ENCODE measurements around the gene THUMPD2. TPM values are rescaled to one million over a fixed set of nuclear protein-coding genes. Genes with fewer than 3 reads are reported as not detected.

THUMPD2 gene
- total RNA-seq, 1 experiment from 2014 or later, result 14.8 TPM

- intact Hi-C loops (cut with micrococcal nuclease; ENCODE audit: unreplicated experiment), result no loop called here
- H3K4me1 ChIP-seq (ENCODE audit: insufficient read depth, low read length, poor library complexity, severe bottlenecking), result peaks cover 5% of the 10 kb centered on the region
Observed at GRCh38 chr2:39724828-39725144, 54.3 kb downstream of the THUMPD2 start.

GRCh38 chr2:39723946-39724827 is 54.9 kb downstream of the THUMPD2 start:
- Histone ChIP-seq H3K27ac (ENCODE audit: low read depth, low read length, poor library complexity, severe bottlenecking) (no peak overlapping the region), H3K36me3 (ENCODE audit: insufficient read depth, low read length, poor library complexity, severe bottlenecking) (no peaks in the 10 kb centered on the region), H3K4me3 (ENCODE audit: low read depth, low read length, poor library complexity, severe bottlenecking) (no peak overlapping the region), H3K9me3 (ENCODE audit: low read depth, low read length, poor library complexity, severe bottlenecking) (no peaks in the 10 kb centered on the region), H3K27me3 (replicated peaks; ENCODE audit: insufficient read depth, low read depth, low read length, poor library complexity) (no peaks in the 10 kb centered on the region), H3K4me1 (ENCODE audit: insufficient read depth, low read length, poor library complexity, severe bottlenecking) (peaks cover 5% of the 10 kb centered on the region)
- ChIA-PET CTCF (no interaction called here), POLR2A (ENCODE audit: low non-redundant PET) (no interaction called here)
- TF ChIP-seq EZH2 (IDR thresholded peaks at IDR 0.05; ENCODE audit: borderline replicate concordance, low read depth, low read length, poor library complexity, severe bottlenecking), result no peak
- TF ChIP-seq, protein P1, sequence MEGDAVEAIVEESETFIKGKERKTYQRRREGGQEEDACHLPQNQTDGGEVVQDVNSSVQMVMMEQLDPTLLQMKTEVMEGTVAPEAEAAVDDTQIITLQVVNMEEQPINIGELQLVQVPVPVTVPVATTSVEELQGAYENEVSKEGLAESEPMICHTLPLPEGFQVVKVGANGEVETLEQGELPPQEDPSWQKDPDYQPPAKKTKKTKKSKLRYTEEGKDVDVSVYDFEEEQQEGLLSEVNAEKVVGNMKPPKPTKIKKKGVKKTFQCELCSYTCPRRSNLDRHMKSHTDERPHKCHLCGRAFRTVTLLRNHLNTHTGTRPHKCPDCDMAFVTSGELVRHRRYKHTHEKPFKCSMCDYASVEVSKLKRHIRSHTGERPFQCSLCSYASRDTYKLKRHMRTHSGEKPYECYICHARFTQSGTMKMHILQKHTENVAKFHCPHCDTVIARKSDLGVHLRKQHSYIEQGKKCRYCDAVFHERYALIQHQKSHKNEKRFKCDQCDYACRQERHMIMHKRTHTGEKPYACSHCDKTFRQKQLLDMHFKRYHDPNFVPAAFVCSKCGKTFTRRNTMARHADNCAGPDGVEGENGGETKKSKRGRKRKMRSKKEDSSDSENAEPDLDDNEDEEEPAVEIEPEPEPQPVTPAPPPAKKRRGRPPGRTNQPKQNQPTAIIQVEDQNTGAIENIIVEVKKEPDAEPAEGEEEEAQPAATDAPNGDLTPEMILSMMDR (conservative IDR thresholded peaks at IDR 0.05; ENCODE audit: low read depth, low read length), result no peak
- BruUV-seq (replicated peaks), result no TSS peak
- intact Hi-C loops (cut with micrococcal nuclease; ENCODE audit: unreplicated experiment), result no loop called here
- DNase-seq (ENCODE audit: low spot score), result no peak

More at GRCh38 chr2:39724828-39725144, 54.3 kb downstream of the THUMPD2 start:
- POLR2A ChIA-PET (ENCODE audit: low non-redundant PET), result no interaction called here
- H3K36me3 ChIP-seq (ENCODE audit: insufficient read depth, low read length, poor library complexity, severe bottlenecking), result no peaks in the 10 kb centered on the region
- TF ChIP-seq EZH2 (IDR thresholded peaks at IDR 0.05; ENCODE audit: borderline replicate concordance, low read depth, low read length, poor library complexity, severe bottlenecking), result no peak
- DNase-seq (ENCODE audit: low spot score), result no peak
- no peaks in the 10 kb centered on the region for H3K9me3 ChIP-seq (ENCODE audit: low read depth, low read length, poor library complexity, severe bottlenecking)
- no peaks in the 10 kb centered on the region for H3K27me3 ChIP-seq (replicated peaks; ENCODE audit: insufficient read depth, low read depth, low read length, poor library complexity)
- no TSS peak for BruUV-seq (replicated peaks)
- no peak overlapping the region for H3K4me3 ChIP-seq (ENCODE audit: low read depth, low read length, poor library complexity, severe bottlenecking)
- CTCF ChIA-PET, result no interaction called here
- no peak overlapping the region for H3K27ac ChIP-seq (ENCODE audit: low read depth, low read length, poor library complexity, severe bottlenecking)

GRCh38 chr2:39723497-39723896 is 55.6 kb downstream of the THUMPD2 start:
- BruUV-seq (replicated peaks), result no TSS peak
- H3K27me3 ChIP-seq (replicated peaks; ENCODE audit: insufficient read depth, low read depth, low read length, poor library complexity), result no peaks in the 10 kb centered on the region
- no peak overlapping the region for H3K27ac ChIP-seq (ENCODE audit: low read depth, low read length, poor library complexity, severe bottlenecking)
- no peaks in the 10 kb centered on the region for H3K36me3 ChIP-seq (ENCODE audit: insufficient read depth, low read length, poor library complexity, severe bottlenecking)
- peaks cover 3% of the 10 kb centered on the region for H3K4me1 ChIP-seq (ENCODE audit: insufficient read depth, low read length, poor library complexity, severe bottlenecking)
- DNase-seq (ENCODE audit: low spot score), result no peak
- TF ChIP-seq, protein P1 (conservative IDR thresholded peaks at IDR 0.05; ENCODE audit: low read depth, low read length), result no peak
- no peak for TF ChIP-seq EZH2 (IDR thresholded peaks at IDR 0.05; ENCODE audit: borderline replicate concordance, low read depth, low read length, poor library complexity, severe bottlenecking)
- H3K4me3 ChIP-seq (ENCODE audit: low read depth, low read length, poor library complexity, severe bottlenecking), result no peak overlapping the region
- H3K9me3 ChIP-seq (ENCODE audit: low read depth, low read length, poor library complexity, severe bottlenecking), result no peaks in the 10 kb centered on the region
- ChIA-PET CTCF (no interaction called here), POLR2A (ENCODE audit: low non-redundant PET) (no interaction called here)
- intact Hi-C loops (cut with micrococcal nuclease; ENCODE audit: unreplicated experiment), result no loop called here

DNA sequence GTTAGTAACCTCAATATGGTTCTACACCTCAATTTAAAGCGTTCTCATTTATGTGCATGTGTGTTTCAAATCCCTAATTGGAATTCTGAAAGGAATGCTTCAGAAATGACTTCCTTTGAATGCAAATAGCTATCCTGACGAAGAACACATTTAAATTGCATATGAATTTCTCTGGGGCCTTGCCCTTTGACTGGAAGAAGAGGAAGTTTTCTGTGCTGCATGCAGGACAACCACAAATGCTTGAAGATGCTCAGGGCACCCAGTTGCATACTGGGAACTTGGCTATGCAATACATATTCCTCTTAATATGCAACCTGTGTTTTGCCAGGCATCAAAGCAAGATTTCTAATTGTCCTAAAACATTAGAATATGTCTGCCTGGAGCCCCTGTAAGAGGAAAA is 58.1 kb downstream of the THUMPD2 start:
- Histone ChIP-seq H3K27ac (ENCODE audit: low read depth, low read length, poor library complexity, severe bottlenecking) (no peak overlapping the region), H3K9me3 (ENCODE audit: low read depth, low read length, poor library complexity, severe bottlenecking) (no peaks in the 10 kb centered on the region), H3K36me3 (ENCODE audit: insufficient read depth, low read length, poor library complexity, severe bottlenecking) (no peaks in the 10 kb centered on the region), H3K4me1 (ENCODE audit: insufficient read depth, low read length, poor library complexity, severe bottlenecking) (no peaks in the 10 kb centered on the region), H3K4me3 (ENCODE audit: low read depth, low read length, poor library complexity, severe bottlenecking) (no peak overlapping the region), H3K27me3 (replicated peaks; ENCODE audit: insufficient read depth, low read depth, low read length, poor library complexity) (no peaks in the 10 kb centered on the region)
- DNase-seq (ENCODE audit: low spot score), result no peak
- intact Hi-C loops (cut with micrococcal nuclease; ENCODE audit: unreplicated experiment), result no loop called here
- no peak for TF ChIP-seq EZH2 (IDR thresholded peaks at IDR 0.05; ENCODE audit: borderline replicate concordance, low read depth, low read length, poor library complexity, severe bottlenecking)
- TF ChIP-seq, protein P1 (conservative IDR thresholded peaks at IDR 0.05; ENCODE audit: low read depth, low read length), result no peak
- no TSS peak for BruUV-seq (replicated peaks)
- ChIA-PET POLR2A (ENCODE audit: low non-redundant PET) (no interaction called here), CTCF (no interaction called here)

Measured in A673 (cell line).